Ovary (tissue), 3 donors: ENCODE measurements around the gene DDI1.

ENCODE experiments used
- EP300 ChIP-seq: sonication (generic); formaldehyde crosslinking; IDR thresholded peaks from one replicate; pipeline ENCODE4 v1.6.1; 2017; ENCODE audit warnings: antibody characterized with exemption
- POLR2A ChIP-seq: fragments of 450-650 bp; IDR thresholded peaks from one replicate; pipeline ENCODE4 v1.6.1; 2017; ENCODE audit warnings: antibody characterized with exemption, mild to moderate bottlenecking, moderate library complexity
- TF ChIP-seq, protein P1 (sequence below), 3 donors: fragments of 450-650 bp in 2 of 3; fragments of 200-600 bp in 1 of 3; IDR thresholded peaks; one replicate each; pipeline versions ENCODE4 v1.5.1 to v1.8.0; 2016 to 2022; ENCODE audit warnings: antibody characterized with exemption in 3 of 3, mild to moderate bottlenecking in 1 of 3
- donor health status: DM: no; HTN: no; CAD: no.

DNA sequence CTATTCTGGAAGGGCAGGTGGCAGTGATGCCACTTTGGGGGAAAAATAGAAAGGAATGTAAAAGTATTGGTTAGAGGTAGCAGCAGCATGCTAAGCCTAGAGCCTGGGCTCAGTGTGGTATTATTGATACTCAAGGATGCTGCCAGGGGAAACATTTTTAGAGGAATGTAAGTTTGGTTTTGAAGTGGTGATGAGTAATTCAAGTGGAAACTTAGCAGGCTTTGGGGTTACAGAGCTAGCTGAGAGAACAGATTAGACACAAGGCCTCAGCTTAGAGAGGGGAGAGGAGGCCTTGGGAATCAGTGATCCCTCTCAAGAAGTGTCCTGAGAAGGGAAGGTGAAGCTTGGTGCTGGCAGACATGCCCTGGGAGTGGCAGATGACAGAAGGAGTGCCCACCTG, 32.9 kb upstream of the DDI1 start:
- TF ChIP-seq, protein P1, sequence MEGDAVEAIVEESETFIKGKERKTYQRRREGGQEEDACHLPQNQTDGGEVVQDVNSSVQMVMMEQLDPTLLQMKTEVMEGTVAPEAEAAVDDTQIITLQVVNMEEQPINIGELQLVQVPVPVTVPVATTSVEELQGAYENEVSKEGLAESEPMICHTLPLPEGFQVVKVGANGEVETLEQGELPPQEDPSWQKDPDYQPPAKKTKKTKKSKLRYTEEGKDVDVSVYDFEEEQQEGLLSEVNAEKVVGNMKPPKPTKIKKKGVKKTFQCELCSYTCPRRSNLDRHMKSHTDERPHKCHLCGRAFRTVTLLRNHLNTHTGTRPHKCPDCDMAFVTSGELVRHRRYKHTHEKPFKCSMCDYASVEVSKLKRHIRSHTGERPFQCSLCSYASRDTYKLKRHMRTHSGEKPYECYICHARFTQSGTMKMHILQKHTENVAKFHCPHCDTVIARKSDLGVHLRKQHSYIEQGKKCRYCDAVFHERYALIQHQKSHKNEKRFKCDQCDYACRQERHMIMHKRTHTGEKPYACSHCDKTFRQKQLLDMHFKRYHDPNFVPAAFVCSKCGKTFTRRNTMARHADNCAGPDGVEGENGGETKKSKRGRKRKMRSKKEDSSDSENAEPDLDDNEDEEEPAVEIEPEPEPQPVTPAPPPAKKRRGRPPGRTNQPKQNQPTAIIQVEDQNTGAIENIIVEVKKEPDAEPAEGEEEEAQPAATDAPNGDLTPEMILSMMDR (IDR thresholded peaks at IDR 0.05), result no peak
- no peak for TF ChIP-seq POLR2A
- TF ChIP-seq EP300, result no peak
